BLaER1 (cell line): Measurements from ENCODE around the gene RALY.
"Not testable (repeated sequence)": the region's sequence is repeated elsewhere in the genome, so short reads cannot be mapped to it uniquely, and the experiment has no call there.

Experiments
- H3K27ac ChIP-seq: shearing (Covaris generic); formaldehyde crosslinking; 2 replicates; pipeline ENCODE4 v1.8.1; 2022
- H3K27me3 ChIP-seq: shearing (Covaris generic); formaldehyde crosslinking; 2 replicates; pipeline ENCODE4 v1.8.1; 2022
- H3K36me3 ChIP-seq: shearing (Covaris generic); formaldehyde crosslinking; 2 replicates; pipeline ENCODE4 v1.8.1; 2022
- H3K4me1 ChIP-seq: shearing (Covaris generic); formaldehyde crosslinking; 2 replicates; pipeline ENCODE4 v1.8.1; 2022
- H3K4me2 ChIP-seq: shearing (Covaris generic); formaldehyde crosslinking; 2 replicates; pipeline ENCODE4 v1.8.1; 2022
- H3K4me3 ChIP-seq: shearing (Covaris generic); formaldehyde crosslinking; 2 replicates; pipeline ENCODE4 v1.8.1; 2022
- H3K9ac ChIP-seq: shearing (Covaris generic); formaldehyde crosslinking; 2 replicates; pipeline ENCODE4 v1.8.1; 2022
- H3K9me3 ChIP-seq: shearing (Covaris generic); formaldehyde crosslinking; 2 replicates; pipeline ENCODE4 v1.8.1; 2022
- H4K20me1 ChIP-seq: shearing (Covaris generic); formaldehyde crosslinking; 2 replicates; pipeline ENCODE4 v1.8.1; 2022
- Cebpa-rat ChIP-seq: shearing (Covaris generic); IDR thresholded peaks from 2 replicates; pipeline ENCODE4 v1.8.1; 2022

RALY gene

GRCh38 chr20:34123309-34123708, 129.6 kb downstream of the RALY start:
- Histone ChIP-seq H3K9me3 (no peaks in the 10 kb centered on the region), H3K4me3 (no peak overlapping the region), H3K36me3 (no peaks in the 10 kb centered on the region), H3K4me2 (no peak overlapping the region), H3K27me3 (no peaks in the 10 kb centered on the region), H3K27ac (no peak overlapping the region), H3K9ac (no peak overlapping the region), H3K4me1 (peaks cover 5% of the 10 kb centered on the region; the same call in 1 of the 2 replicates), H4K20me1 (no peaks in the 10 kb centered on the region)
- no peak for TF ChIP-seq Cebpa-rat

GRCh38 chr20:34124469-34125249, 130.9 kb downstream of the RALY start:
- H3K4me1 ChIP-seq: peaks cover 8% of the 10 kb centered on the region
- no peaks in the 10 kb centered on the region for H4K20me1 ChIP-seq
- no peak overlapping the region for H3K4me3 ChIP-seq
- H3K27ac ChIP-seq: no peak overlapping the region
- H3K27me3 ChIP-seq: no peaks in the 10 kb centered on the region
- no peak overlapping the region for H3K9ac ChIP-seq
- H3K36me3 ChIP-seq: no peaks in the 10 kb centered on the region
- H3K4me2 ChIP-seq: no peak overlapping the region
- TF ChIP-seq Cebpa-rat: no peak
- no peaks in the 10 kb centered on the region for H3K9me3 ChIP-seq

GRCh38 chr20:34127792-34128191, 134.1 kb downstream of the RALY start:
- Histone ChIP-seq H3K27me3 (no peaks in the 10 kb centered on the region), H3K4me3 (no peak overlapping the region), H3K27ac (no peak overlapping the region), H3K4me2 (no peak overlapping the region), H3K4me1 (peaks cover 8% of the 10 kb centered on the region), H3K9me3 (no peaks in the 10 kb centered on the region; the same call in 1 of the 2 replicates), H3K36me3 (no peaks in the 10 kb centered on the region), H3K9ac (no peak overlapping the region), H4K20me1 (no peaks in the 10 kb centered on the region)
- TF ChIP-seq Cebpa-rat: no peak

GRCh38 chr20:34129518-34130162, 135.9 kb downstream of the RALY start:
- H4K20me1 ChIP-seq: no peaks in the 10 kb centered on the region
- H3K9me3 ChIP-seq: no peaks in the 10 kb centered on the region; the same call in 1 of the 2 replicates
- H3K36me3 ChIP-seq: no peaks in the 10 kb centered on the region
- no peaks in the 10 kb centered on the region for H3K27me3 ChIP-seq
- H3K4me1 ChIP-seq: peaks cover 6% of the 10 kb centered on the region
- no peak overlapping the region for H3K27ac ChIP-seq
- H3K4me3 ChIP-seq: no peak overlapping the region
- H3K9ac ChIP-seq: no peak overlapping the region
- peak overlapping the region; percentile 65 for H3K4me2 ChIP-seq
- no peak for TF ChIP-seq Cebpa-rat

GRCh38 chr20:34131491-34131890, 137.8 kb downstream of the RALY start:
- no peaks in the 10 kb centered on the region for H3K36me3 ChIP-seq
- H3K9ac ChIP-seq: no peak overlapping the region
- no peaks in the 10 kb centered on the region; the same call in 1 of the 2 replicates for H3K9me3 ChIP-seq
- no peak overlapping the region for H3K4me3 ChIP-seq
- no peak overlapping the region for H3K27ac ChIP-seq
- no peak overlapping the region for H3K4me2 ChIP-seq
- TF ChIP-seq Cebpa-rat: no peak
- H3K4me1 ChIP-seq: peaks cover 4% of the 10 kb centered on the region; the same call in 1 of the 2 replicates
- no peaks in the 10 kb centered on the region for H4K20me1 ChIP-seq
- H3K27me3 ChIP-seq: no peaks in the 10 kb centered on the region

- H3K4me1 ChIP-seq, H4K20me1 ChIP-seq, H3K27ac ChIP-seq, H3K9me3 ChIP-seq, H3K27me3 ChIP-seq, H3K4me2 ChIP-seq, H3K36me3 ChIP-seq, H3K9ac ChIP-seq, H3K4me3 ChIP-seq: not testable (repeated sequence)
These were observed 138.8 kb downstream of the RALY start for GRCh38 chr20:34132491-34132890.

- not testable (repeated sequence) for H3K36me3 ChIP-seq, H3K4me1 ChIP-seq, H3K9ac ChIP-seq, H3K27ac ChIP-seq, H3K4me3 ChIP-seq, H4K20me1 ChIP-seq, H3K4me2 ChIP-seq, H3K9me3 ChIP-seq, H3K27me3 ChIP-seq
These were observed 139.2 kb downstream of the RALY start for GRCh38 chr20:34132943-34133342.

- H3K4me3 ChIP-seq, H3K4me1 ChIP-seq, H4K20me1 ChIP-seq, H3K9ac ChIP-seq, H3K27ac ChIP-seq, H3K9me3 ChIP-seq, H3K27me3 ChIP-seq, H3K36me3 ChIP-seq, H3K4me2 ChIP-seq: not testable (repeated sequence)
These were observed 139.7 kb downstream of the RALY start for GRCh38 chr20:34133365-34133860.
